Measurements from ENCODE around the gene RERE.

Gene RERE

GRCh38 chr1:8649875-8650274 lies 167.6 kb downstream of the RERE start:
- no peak overlapping the region for H2BK120ac ChIP-seq (ENCODE audit: insufficient read depth, low read length, poor library complexity)
- no peak overlapping the region for H3K27ac ChIP-seq (ENCODE audit: low read depth, low read length)
- no peak overlapping the region for H4K12ac ChIP-seq (ENCODE audit: low read depth, low read length)
- no peak overlapping the region for H3K4me2 ChIP-seq (ENCODE audit: low read length)
- H3K14ac ChIP-seq (ENCODE audit: low read length): no peak overlapping the region
- no peak overlapping the region for H4K91ac ChIP-seq (ENCODE audit: low read depth, low read length)
- no peaks in the 10 kb centered on the region for H3K79me1 ChIP-seq (ENCODE audit: low read length)
- peaks cover 2 to 3% of the 10 kb centered on the region in 2 experiments for H3K36me3 ChIP-seq (ENCODE audit: control insufficient read depth in 1 of 2, insufficient read depth in 2 of 2, low read length in 2 of 2)
- H3K4me3 ChIP-seq (ENCODE audit: low read depth, low read length): no peak overlapping the region
- H3K9ac ChIP-seq (ENCODE audit: low read length): no peak overlapping the region
- no peak for DNase-seq
- H3K18ac ChIP-seq (ENCODE audit: low read length): no peak overlapping the region
- H3K4me1 ChIP-seq (ENCODE audit: control insufficient read depth in 1 of 2, insufficient read depth in 2 of 2, low read length in 2 of 2): no peaks in the 10 kb centered on the region
- H3K23ac ChIP-seq (ENCODE audit: low read length): no peak overlapping the region
- no peak overlapping the region for H2AFZ ChIP-seq (ENCODE audit: insufficient read depth, low read length, poor library complexity)
- no peaks in the 10 kb centered on the region for H3K27me3 ChIP-seq (ENCODE audit: insufficient read depth, low read length)
- H2BK12ac ChIP-seq (ENCODE audit: low read length): no peak overlapping the region
- no CpG with 5 or more reads among the region's 6 CpGs for WGBS (ENCODE audit: extremely low coverage, insufficient coverage, insufficient read length)
- H3K79me2 ChIP-seq (ENCODE audit: control insufficient read depth, insufficient read depth, low read length, poor library complexity): peaks cover 2% of the 10 kb centered on the region
- peak overlapping the region; percentile 33 for H3K4ac ChIP-seq (ENCODE audit: low read depth, low read length)
- H2BK5ac ChIP-seq (ENCODE audit: low read depth, low read length, poor library complexity): no peak overlapping the region
- no peak overlapping the region for H4K8ac ChIP-seq (ENCODE audit: low read depth, low read length)
- H3K9me3 ChIP-seq (ENCODE audit: insufficient read depth, low read depth, low read length): no peaks in the 10 kb centered on the region
- H2AK5ac ChIP-seq (ENCODE audit: low read length): no peak overlapping the region

DNA sequence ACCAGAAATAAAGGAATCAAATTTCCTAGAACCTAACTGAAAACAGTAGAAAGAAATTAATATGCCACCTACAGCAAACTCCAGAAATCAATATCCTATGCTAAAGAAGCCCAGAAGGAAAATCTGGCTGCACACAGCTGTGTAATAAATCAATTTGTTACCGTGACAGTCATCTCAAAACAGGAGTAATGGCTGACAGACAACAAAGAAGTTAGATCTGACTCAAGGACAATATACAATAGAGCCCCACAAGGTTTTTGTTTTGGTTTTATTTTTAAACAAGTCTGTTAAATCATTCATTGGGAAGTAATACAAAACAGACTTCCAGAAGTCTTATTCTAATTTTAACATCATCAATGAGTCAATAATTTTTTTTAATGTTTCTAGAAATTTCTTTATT lies 168.4 kb downstream of the RERE start:
- no peaks in the 10 kb centered on the region for H3K27me3 ChIP-seq (ENCODE audit: insufficient read depth, low read length)
- H2BK12ac ChIP-seq (ENCODE audit: low read length): no peak overlapping the region
- no peak overlapping the region for H3K14ac ChIP-seq (ENCODE audit: low read length)
- no peak overlapping the region for H3K9ac ChIP-seq (ENCODE audit: low read length)
- H3K36me3 ChIP-seq (ENCODE audit: control insufficient read depth in 1 of 2, insufficient read depth in 2 of 2, low read length in 2 of 2): peaks cover 2 to 4% of the 10 kb centered on the region in 2 experiments
- peaks cover 2% of the 10 kb centered on the region for H3K79me2 ChIP-seq (ENCODE audit: control insufficient read depth, insufficient read depth, low read length, poor library complexity)
- no peak overlapping the region for H3K4me2 ChIP-seq (ENCODE audit: low read length)
- no peak overlapping the region for H3K4me3 ChIP-seq (ENCODE audit: low read depth, low read length)
- H2AK5ac ChIP-seq (ENCODE audit: low read length): no peak overlapping the region
- no peak overlapping the region for H4K8ac ChIP-seq (ENCODE audit: low read depth, low read length)
- WGBS (ENCODE audit: extremely low coverage, insufficient coverage, insufficient read length): no CpG with 5 or more reads among the region's 1 CpG
- no peak for DNase-seq
- H2BK5ac ChIP-seq (ENCODE audit: low read depth, low read length, poor library complexity): no peak overlapping the region
- no peak overlapping the region for H4K12ac ChIP-seq (ENCODE audit: low read depth, low read length)
- H2BK120ac ChIP-seq (ENCODE audit: insufficient read depth, low read length, poor library complexity): no peak overlapping the region
- no peaks in the 10 kb centered on the region for H3K9me3 ChIP-seq (ENCODE audit: insufficient read depth, low read depth, low read length)
- H3K4me1 ChIP-seq (ENCODE audit: control insufficient read depth in 1 of 2, insufficient read depth in 2 of 2, low read length in 2 of 2): no peaks in the 10 kb centered on the region
- H3K79me1 ChIP-seq (ENCODE audit: low read length): no peaks in the 10 kb centered on the region
- H3K27ac ChIP-seq (ENCODE audit: low read depth, low read length): no peak overlapping the region
- no peak overlapping the region for H3K23ac ChIP-seq (ENCODE audit: low read length)
- no peak overlapping the region for H3K4ac ChIP-seq (ENCODE audit: low read depth, low read length)
- no peak overlapping the region for H2AFZ ChIP-seq (ENCODE audit: insufficient read depth, low read length, poor library complexity)
- H3K18ac ChIP-seq (ENCODE audit: low read length): no peak overlapping the region
- no peak overlapping the region for H4K91ac ChIP-seq (ENCODE audit: low read depth, low read length)

DNA sequence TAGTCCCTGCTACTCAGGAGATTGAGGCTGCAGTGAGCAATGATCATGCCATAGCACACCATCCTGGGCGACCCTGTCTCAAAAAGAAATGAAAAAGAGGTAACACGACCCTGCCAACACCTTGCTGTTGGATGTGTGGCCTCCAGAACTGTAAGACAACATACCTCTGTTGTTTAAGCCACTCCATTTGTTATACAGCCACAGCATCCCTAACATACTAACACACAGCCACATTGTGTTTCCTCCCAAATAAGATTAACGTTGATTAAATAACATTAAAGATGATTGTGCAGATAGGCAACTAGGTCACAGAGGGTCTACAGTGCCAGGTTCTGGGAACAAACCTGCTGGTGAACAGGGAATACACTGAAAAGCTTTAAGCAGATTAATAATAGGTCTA lies 170.4 kb downstream of the RERE start:
- no peak for DNase-seq
- no peaks in the 10 kb centered on the region for H3K27me3 ChIP-seq (ENCODE audit: insufficient read depth, low read length)
- H2AK5ac ChIP-seq (ENCODE audit: low read length): no peak overlapping the region
- H3K4ac ChIP-seq (ENCODE audit: low read depth, low read length): peak overlapping the region; percentile 59
- no peak overlapping the region for H3K4me2 ChIP-seq (ENCODE audit: low read length)
- H3K18ac ChIP-seq (ENCODE audit: low read length): no peak overlapping the region
- peaks cover 4% of the 10 kb centered on the region for H3K79me2 ChIP-seq (ENCODE audit: control insufficient read depth, insufficient read depth, low read length, poor library complexity)
- H3K79me1 ChIP-seq (ENCODE audit: low read length): no peaks in the 10 kb centered on the region
- H2BK5ac ChIP-seq (ENCODE audit: low read depth, low read length, poor library complexity): no peak overlapping the region
- H2BK12ac ChIP-seq (ENCODE audit: low read length): no peak overlapping the region
- H3K4me1 ChIP-seq (ENCODE audit: control insufficient read depth in 1 of 2, insufficient read depth in 2 of 2, low read length in 2 of 2): no peaks in the 10 kb centered on the region
- H4K12ac ChIP-seq (ENCODE audit: low read depth, low read length): no peak overlapping the region
- no peak overlapping the region for H3K27ac ChIP-seq (ENCODE audit: low read depth, low read length)
- H4K91ac ChIP-seq (ENCODE audit: low read depth, low read length): no peak overlapping the region
- H3K14ac ChIP-seq (ENCODE audit: low read length): no peak overlapping the region
- H3K9me3 ChIP-seq (ENCODE audit: insufficient read depth, low read depth, low read length): no peaks in the 10 kb centered on the region
- WGBS (ENCODE audit: extremely low coverage, insufficient coverage, insufficient read length): no CpG with 5 or more reads among the region's 3 CpGs
- H3K4me3 ChIP-seq (ENCODE audit: low read depth, low read length): no peak overlapping the region
- H3K9ac ChIP-seq (ENCODE audit: low read length): no peak overlapping the region
- no peak overlapping the region for H2BK120ac ChIP-seq (ENCODE audit: insufficient read depth, low read length, poor library complexity)
- H3K23ac ChIP-seq (ENCODE audit: low read length): no peak overlapping the region
- no peak overlapping the region for H4K8ac ChIP-seq (ENCODE audit: low read depth, low read length)
- peaks cover 2% of the 10 kb centered on the region in 2 experiments for H3K36me3 ChIP-seq (ENCODE audit: control insufficient read depth in 1 of 2, insufficient read depth in 2 of 2, low read length in 2 of 2)
- H2AFZ ChIP-seq (ENCODE audit: insufficient read depth, low read length, poor library complexity): no peak overlapping the region

- Histone ChIP-seq H2BK12ac (ENCODE audit: low read length) (no peak overlapping the region), H3K27me3 (ENCODE audit: insufficient read depth, low read length) (no peaks in the 10 kb centered on the region), H3K23ac (ENCODE audit: low read length) (no peak overlapping the region), H3K14ac (ENCODE audit: low read length) (no peak overlapping the region), H2AK5ac (ENCODE audit: low read length) (no peak overlapping the region), H4K91ac (ENCODE audit: low read depth, low read length) (no peak overlapping the region), H3K4me2 (ENCODE audit: low read length) (no peak overlapping the region), H3K4me3 (ENCODE audit: low read depth, low read length) (no peak overlapping the region), H3K9ac (ENCODE audit: low read length) (no peak overlapping the region), H3K18ac (ENCODE audit: low read length) (no peak overlapping the region), H3K4me1 (ENCODE audit: control insufficient read depth in 1 of 2, insufficient read depth in 2 of 2, low read length in 2 of 2) (no peaks in the 10 kb centered on the region), H2BK5ac (ENCODE audit: low read depth, low read length, poor library complexity) (no peak overlapping the region), H4K12ac (ENCODE audit: low read depth, low read length) (no peak overlapping the region), H3K79me1 (ENCODE audit: low read length) (no peaks in the 10 kb centered on the region), H4K8ac (ENCODE audit: low read depth, low read length) (no peak overlapping the region), H3K4ac (ENCODE audit: low read depth, low read length) (no peak overlapping the region), H3K36me3 (ENCODE audit: control insufficient read depth in 1 of 2, insufficient read depth in 2 of 2, low read length in 2 of 2) (peaks cover 2% of the 10 kb centered on the region in 2 experiments), H2BK120ac (ENCODE audit: insufficient read depth, low read length, poor library complexity) (no peak overlapping the region), H3K79me2 (ENCODE audit: control insufficient read depth, insufficient read depth, low read length, poor library complexity) (peaks cover 4% of the 10 kb centered on the region), H2AFZ (ENCODE audit: insufficient read depth, low read length, poor library complexity) (no peak overlapping the region), H3K27ac (ENCODE audit: low read depth, low read length) (no peak overlapping the region), H3K9me3 (ENCODE audit: insufficient read depth, low read depth, low read length) (no peaks in the 10 kb centered on the region)
- DNase-seq: no peak
- WGBS (ENCODE audit: extremely low coverage, insufficient coverage, insufficient read length): no CpG with 5 or more reads among the region's 6 CpGs
These were observed 171.3 kb downstream of the RERE start for GRCh38 chr1:8646189-8646588.
